HG03280 (cell line): ENCODE measurements around the gene MS4A1.
"Not testable (repeated sequence)": the region's sequence is repeated elsewhere in the genome, so short reads cannot be mapped to it uniquely, and the experiment has no call there.

ENCODE experiments used
- ATAC-seq: cut with Tn5 transposase; IDR thresholded peaks from one replicate; pipeline ENCODE4 v1.9.1; 2021; ENCODE audit warnings: mild to moderate bottlenecking, moderate library complexity; ENCODE audit not compliant: unreplicated experiment

The MS4A1 gene

GRCh38 chr11:60502221-60502775 lies 46.7 kb downstream of the MS4A1 start:
- no peak for ATAC-seq

DNA sequence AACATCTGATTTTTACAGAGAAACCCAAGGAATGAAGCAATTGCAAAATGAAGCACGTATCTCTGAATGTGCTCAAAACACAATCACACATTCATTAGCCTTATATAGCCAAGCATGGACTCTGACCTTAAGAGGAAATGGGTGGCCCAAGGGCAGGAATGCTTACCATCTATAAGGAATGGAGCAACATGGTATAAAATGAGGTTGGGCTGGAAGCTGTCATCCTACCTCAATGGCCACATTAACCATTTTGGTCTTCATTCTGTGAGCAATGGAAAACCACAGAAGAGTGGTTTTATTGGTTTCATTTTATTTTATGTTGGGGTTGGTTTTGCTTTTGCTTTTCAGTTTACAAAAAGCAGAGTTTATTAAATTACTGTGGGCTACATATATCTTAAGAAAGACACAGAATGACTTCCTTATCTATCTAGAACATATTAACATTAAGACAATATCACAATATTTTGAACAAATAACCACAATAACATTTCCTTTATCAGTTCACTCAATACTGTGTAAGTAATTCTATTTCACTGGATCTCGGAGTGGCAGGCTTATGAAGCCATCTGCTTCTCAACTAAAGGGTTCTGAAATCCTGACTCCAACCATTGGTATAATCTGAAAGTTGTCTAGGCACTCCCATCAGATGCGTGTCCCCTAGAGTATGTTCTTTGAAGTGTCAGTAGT lies 48.7 kb downstream of the MS4A1 start:
- no peak for ATAC-seq

GRCh38 chr11:60509609-60510008 lies 54.0 kb downstream of the MS4A1 start:
- ATAC-seq = not testable (repeated sequence)

DNA sequence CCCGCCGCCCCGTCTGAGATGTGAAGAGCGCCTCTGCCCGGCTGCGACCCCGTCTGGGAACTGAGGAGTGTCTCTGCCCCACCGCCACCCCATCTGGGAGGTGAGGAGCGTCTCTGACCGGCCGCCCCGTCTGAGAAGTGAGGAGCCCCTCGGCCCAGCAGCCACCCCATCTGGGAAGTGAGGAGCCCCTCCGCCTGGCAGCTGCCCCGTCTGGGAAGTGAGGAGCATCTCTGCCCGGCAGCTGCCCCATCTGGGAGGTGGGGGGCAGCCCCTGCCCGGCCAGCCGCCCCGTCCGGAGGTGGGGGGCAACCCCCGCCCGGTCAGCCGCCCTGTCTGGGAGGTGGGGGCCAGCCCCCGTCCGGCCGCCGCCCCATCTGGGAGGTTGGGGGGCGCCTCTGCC lies 54.6 kb downstream of the MS4A1 start:
- not testable (repeated sequence) for ATAC-seq

- no peak for ATAC-seq
Observed at GRCh38 chr11:60511393-60511792, 55.7 kb downstream of the MS4A1 start.

GRCh38 chr11:60512651-60513225 lies 57.1 kb downstream of the MS4A1 start:
- ATAC-seq = no peak

- ATAC-seq = no peak
Observed at GRCh38 chr11:60513496-60514460, 58.1 kb downstream of the MS4A1 start.

DNA sequence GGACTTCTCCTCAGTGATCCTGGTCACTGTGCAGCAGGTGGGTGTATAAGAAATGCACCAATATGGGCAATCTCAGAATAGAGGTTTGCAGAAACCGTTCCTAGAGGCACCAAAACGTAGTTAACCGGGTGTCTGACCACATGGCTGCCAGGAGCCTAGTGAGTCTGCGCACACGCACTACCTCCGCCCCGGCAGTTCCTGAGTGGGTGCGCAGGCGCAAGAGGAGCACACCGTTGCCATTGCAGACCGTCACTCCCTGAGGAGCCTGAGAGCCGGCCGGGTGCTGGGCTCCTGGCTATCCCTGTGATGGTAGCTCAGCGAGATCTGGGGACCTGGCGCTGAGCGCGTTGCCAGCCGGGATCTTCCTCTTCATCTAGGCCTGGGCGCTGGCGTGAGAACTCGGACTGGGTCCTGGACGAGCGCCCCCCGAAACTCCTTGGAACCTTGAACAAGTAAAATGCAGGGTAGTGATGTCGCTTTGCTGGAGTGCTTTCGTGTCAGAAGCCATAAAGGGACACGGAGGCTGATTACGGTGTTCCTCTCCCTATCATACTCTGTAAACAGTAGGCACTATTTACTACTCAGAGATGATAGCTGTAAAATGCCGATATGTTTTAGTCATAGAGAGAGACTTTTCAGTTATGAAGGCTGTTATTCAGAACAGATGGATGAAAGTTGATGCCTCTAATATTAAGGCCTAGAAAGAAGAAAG lies 59.7 kb downstream of the MS4A1 start, which contains the start of gene MS4A13:
Gene MS4A13, plus strand, starts transcription at position 249 of the 712 bp plus-strand sequence. CDS start 2,692 bp downstream, outside the sequence.
- ATAC-seq = no peak
